HCT116 (cell line): ENCODE measurements around the gene DNASE2. TPM values are rescaled to one million over a fixed set of nuclear protein-coding genes. Genes with fewer than 3 reads are reported as not detected.

Source experiments
- ATAC-seq: fragments of 200-7000 bp; cut with Tn5 transposase; 2 replicates; pipeline ENCODE4 v1.9.1; 2020; ENCODE audit warnings: mild to moderate bottlenecking, moderate library complexity
- BruUV-seq: library from RNA; stranded (reverse); fragments of 400-500 nt; replicated peaks from 2 replicates; lab custom pipeline; 2021; lab: Mats Ljungman, UMichigan
- CTCF ChIA-PET: fragments of 300-600 bp; sonication (Branson Sonifier 250); formaldehyde crosslinking; loops from one replicate; lab custom pipeline; 2021; ENCODE audit warnings: antibody characterized with exemption; lab: Charles Lee
- POLR2A ChIA-PET: fragments of 300-600, 350-600 bp; sonication (Branson Sonifier 250); formaldehyde crosslinking; loops from one replicate; lab custom pipeline; 2021; ENCODE audit warnings: antibody characterized with exemption; lab: Charles Lee
- RAD21 ChIA-PET, 2 experiments: fragments of 300-600 bp; sonication (Branson Sonifier 250); formaldehyde crosslinking; loops; one replicate each; lab custom pipeline; 2023; ENCODE audit warnings: low total read pairs in 2 of 2; ENCODE audit not compliant: uncharacterized antibody in 2 of 2, unreplicated experiment in 2 of 2, low non-redundant PET in 1 of 2; lab: Charles Lee
- DNase-seq: peaks from one replicate; pipeline ENCODE4 v3.0.0-alpha.2; 2010; ENCODE audit warnings: low read depth, low spot score
- H2AFZ ChIP-seq: fragments of 200-600 bp; shearing (Covaris generic), sonication (generic); 2 replicates; pipeline ENCODE4 v1.6.1; 2017; ENCODE audit warnings: low read depth, mixed run types, mixed read lengths, antibody characterized with exemption, low read length; ENCODE audit not compliant: poor library complexity, severe bottlenecking
- H3K27ac ChIP-seq: 2 replicates; pipeline ENCODE4 v1.5.1; 2012; ENCODE audit warnings: low read depth, low read length
- H3K27me3 ChIP-seq: fragments of 200-600 bp; sonication (generic); 2 replicates; pipeline ENCODE4 v1.6.1; 2016; ENCODE audit warnings: mixed run types, low read length, mixed read lengths; ENCODE audit not compliant: insufficient read depth
- H3K36me3 ChIP-seq, 2 experiments: fragments of 200-500 bp in 1 of 2; fragments of 200-600 bp in 1 of 2; sonication (Bioruptor generic) in 1 of 2; sonication (generic) in 1 of 2; 2 replicates each; pipeline versions ENCODE4 v1.5.1 to v1.6.1; 2014 to 2016; ENCODE audit warnings: low read length in 2 of 2, inconsistent platforms in 1 of 2, mixed read lengths in 1 of 2, mixed run types in 1 of 2; ENCODE audit not compliant: insufficient read depth in 2 of 2, control insufficient read depth in 1 of 2
- H3K4me1 ChIP-seq, 2 experiments: fragments of 200-600 bp in 1 of 2; sonication (generic) in 1 of 2; 2 replicates each; pipeline versions ENCODE4 v1.5.1 to v1.6.1; 2012 to 2017; ENCODE audit warnings: low read length in 2 of 2, inconsistent platforms in 1 of 2, mild to moderate bottlenecking in 1 of 2, mixed read lengths in 1 of 2, mixed run types in 1 of 2, moderate library complexity in 1 of 2; ENCODE audit not compliant: insufficient read depth in 2 of 2, control insufficient read depth in 1 of 2
- H3K4me2 ChIP-seq: fragments of 200-600 bp; sonication (generic); 2 replicates; pipeline ENCODE4 v1.6.1; 2017; ENCODE audit warnings: mixed run types, low read length, mixed read lengths
- H3K4me3 ChIP-seq, 2 experiments: fragments of 200-600 bp in 1 of 2; sonication (generic) in 1 of 2; replicated peaks in 1 of 2; 2 replicates each; pipeline ENCODE4 v1.5.1; 2011 to 2016; ENCODE audit warnings: low read length in 2 of 2, control low read depth in 1 of 2, low read depth in 1 of 2, mild to moderate bottlenecking in 1 of 2, mixed read lengths in 1 of 2, mixed run types in 1 of 2
- H3K79me2 ChIP-seq: fragments of 200-600 bp; sonication (generic); 2 replicates; pipeline ENCODE4 v1.6.1; 2017; ENCODE audit warnings: mild to moderate bottlenecking, mixed run types, low read length, moderate library complexity, mixed read lengths; ENCODE audit not compliant: insufficient read depth
- H3K9ac ChIP-seq: fragments of 200-600 bp; sonication (generic); 2 replicates; pipeline ENCODE4 v1.6.1; 2016; ENCODE audit warnings: low read length, mixed read lengths
- H3K9me2 ChIP-seq: fragments of 200-600 bp; sonication (generic), shearing (Covaris generic); 2 replicates; pipeline ENCODE4 v1.6.1; 2017; ENCODE audit warnings: mixed run types, mild to moderate bottlenecking, moderate library complexity; ENCODE audit not compliant: insufficient read depth
- H3K9me3 ChIP-seq, 2 experiments: fragments of 200-500 bp in 1 of 2; fragments of 200-600 bp in 1 of 2; sonication (Bioruptor generic) in 1 of 2; sonication (generic) in 1 of 2; 2 replicates each; pipeline ENCODE4 v1.6.1; 2014 to 2017; ENCODE audit warnings: low read length in 2 of 2, mixed read lengths in 2 of 2, inconsistent platforms in 1 of 2, low read depth in 1 of 2, mild to moderate bottlenecking in 1 of 2, mixed run types in 1 of 2, moderate library complexity in 1 of 2; ENCODE audit not compliant: control insufficient read depth in 1 of 2, insufficient read depth in 1 of 2
- H4K20me1 ChIP-seq: fragments of 200-600 bp; sonication (generic), shearing (Covaris generic); 2 replicates; pipeline ENCODE4 v1.6.1; 2017; ENCODE audit warnings: mixed run types, mild to moderate bottlenecking, moderate library complexity; ENCODE audit not compliant: insufficient read depth
- CBX3 ChIP-seq: IDR thresholded peaks from 2 replicates; pipeline ENCODE4 v1.6.1; 2012; ENCODE audit warnings: low read depth
- ELF1 ChIP-seq: IDR thresholded peaks from 2 replicates; pipeline ENCODE4 v1.6.1; 2012; ENCODE audit warnings: low read depth, borderline replicate concordance
- EZH2 ChIP-seq: fragments of 200-600 bp; sonication (generic); IDR thresholded peaks from 2 replicates; pipeline ENCODE4 v1.6.1; 2017; ENCODE audit warnings: antibody characterized with exemption, mixed run types
- EZH2phosphoT487 ChIP-seq: fragments of 200-600 bp; IDR thresholded peaks from 2 replicates; pipeline ENCODE4 v1.6.1; 2018; ENCODE audit warnings: antibody characterized with exemption, borderline replicate concordance
- FOSL1 ChIP-seq: IDR thresholded peaks from 2 replicates; pipeline ENCODE4 v1.6.1; 2012; ENCODE audit warnings: low read depth
- JUND ChIP-seq: IDR thresholded peaks from 2 replicates; pipeline ENCODE4 v1.6.1; 2012
- MAX ChIP-seq: IDR thresholded peaks from 2 replicates; pipeline ENCODE4 v1.6.1; 2012
- POLR2A ChIP-seq: IDR thresholded peaks from 2 replicates; pipeline ENCODE4 v1.7.0; 2011; ENCODE audit warnings: borderline replicate concordance; ENCODE audit not compliant: insufficient read depth, insufficient read length; ENCODE audit errors: extremely low read depth
- POLR2AphosphoS5 ChIP-seq: IDR thresholded peaks from 2 replicates; pipeline ENCODE4 v1.6.1; 2011; ENCODE audit warnings: mild to moderate bottlenecking, low read depth, low read length, moderate library complexity
- RAD21 ChIP-seq: IDR thresholded peaks from 2 replicates; pipeline ENCODE4 v1.6.1; 2012; ENCODE audit warnings: low read depth, mild to moderate bottlenecking
- REST ChIP-seq: IDR thresholded peaks from 2 replicates; pipeline ENCODE4 v1.6.1; 2012; ENCODE audit warnings: low read depth
- SIN3A ChIP-seq: IDR thresholded peaks from 2 replicates; pipeline ENCODE4 v1.6.1; 2012; ENCODE audit warnings: low read depth
- SRF ChIP-seq: IDR thresholded peaks from 2 replicates; pipeline ENCODE4 v1.6.1; 2012; ENCODE audit warnings: low read depth
- YY1 ChIP-seq: IDR thresholded peaks from 2 replicates; pipeline ENCODE4 v1.6.1; 2011; ENCODE audit warnings: low read length, low read depth, moderate library complexity, mild to moderate bottlenecking; ENCODE audit not compliant: insufficient replicate concordance; ENCODE audit errors: extremely low read depth
- ZFX ChIP-seq: fragments of 450-650 bp; IDR thresholded peaks from 2 replicates; pipeline ENCODE4 v1.6.1; 2017
- ZNF274 ChIP-seq: fragments of 200-500 bp; sonication (Bioruptor generic); IDR thresholded peaks from 2 replicates; pipeline ENCODE4 v1.6.1; 2014; ENCODE audit warnings: mild to moderate bottlenecking, low read depth, low read length, inconsistent platforms
- intact Hi-C: fragments of 100-400 bp; cut with micrococcal nuclease; formaldehyde crosslinking; loops from 2 replicates; pipeline ENCODE4 v1.10.0; 2022
- total RNA-seq: library from RNA; stranded (reverse); gene quantifications from one replicate; pipeline ENCODE4 v1.2.1, GENCODE V29; 2021; ENCODE audit not compliant: unreplicated experiment
- TF ChIP-seq, protein P1 (sequence below): IDR thresholded peaks from 2 replicates; pipeline ENCODE4 v1.6.1; 2011; ENCODE audit warnings: mild to moderate bottlenecking, low read length, moderate library complexity; ENCODE audit not compliant: insufficient replicate concordance; ENCODE audit errors: extremely low read depth

DNASE2 gene
- total RNA-seq, 1 experiment from 2014 or later: 36.6 TPM

DNA sequence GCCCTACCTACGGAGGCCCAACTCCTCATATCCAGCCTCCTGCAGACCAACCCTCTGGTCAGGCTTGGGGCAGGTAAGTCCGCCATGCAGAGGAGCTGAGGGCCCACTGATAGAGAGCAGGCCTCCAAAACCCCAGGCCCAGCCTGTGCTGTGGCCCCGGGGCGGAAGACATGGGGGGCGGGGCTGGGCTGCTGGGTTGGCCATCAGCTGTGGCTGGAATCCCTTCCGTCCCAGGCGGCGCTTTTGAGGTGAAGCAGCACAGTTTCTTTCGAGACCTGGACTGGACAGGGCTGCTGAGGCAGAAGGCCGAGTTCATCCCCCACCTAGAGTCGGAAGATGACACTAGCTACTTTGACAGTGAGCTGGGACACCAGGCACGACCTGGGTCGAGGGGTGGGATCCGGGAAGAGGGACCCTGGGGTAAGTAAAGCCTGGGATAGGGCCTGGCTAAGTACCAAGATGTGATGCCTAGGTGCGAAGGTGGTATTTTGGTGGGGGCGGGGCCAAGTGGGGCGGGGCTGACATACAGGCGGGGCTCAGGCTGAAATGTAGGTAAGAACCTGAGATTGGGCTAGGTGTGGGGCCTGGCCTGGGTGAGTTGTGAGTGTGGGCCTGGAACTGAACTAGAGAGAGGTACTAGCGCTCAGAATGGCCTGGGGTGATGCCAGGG is 15.4 kb downstream of the DNASE2 start:
- POLR2A ChIA-PET: no interaction called here
- intact Hi-C loops: no loop called here
- H3K79me2 ChIP-seq: no peaks in the 10 kb centered on the region

More for the DNA sequence above, 15.4 kb downstream of the DNASE2 start:
- H3K9me3 ChIP-seq: no peaks in the 10 kb centered on the region
- ChIA-PET RAD21 (no interaction called here), CTCF (no interaction called here)
- H3K36me3 ChIP-seq: peaks cover 0 to 7% of the 10 kb centered on the region in 2 experiments; a peak in 1 of 4 replicates
- no peaks in the 10 kb centered on the region for H4K20me1 ChIP-seq
- H3K9me2 ChIP-seq: no peaks in the 10 kb centered on the region
- no peak for TF ChIP-seq SIN3A
- TF ChIP-seq JUND: no peak
- TF ChIP-seq FOSL1: no peak
- TF ChIP-seq, protein P1, sequence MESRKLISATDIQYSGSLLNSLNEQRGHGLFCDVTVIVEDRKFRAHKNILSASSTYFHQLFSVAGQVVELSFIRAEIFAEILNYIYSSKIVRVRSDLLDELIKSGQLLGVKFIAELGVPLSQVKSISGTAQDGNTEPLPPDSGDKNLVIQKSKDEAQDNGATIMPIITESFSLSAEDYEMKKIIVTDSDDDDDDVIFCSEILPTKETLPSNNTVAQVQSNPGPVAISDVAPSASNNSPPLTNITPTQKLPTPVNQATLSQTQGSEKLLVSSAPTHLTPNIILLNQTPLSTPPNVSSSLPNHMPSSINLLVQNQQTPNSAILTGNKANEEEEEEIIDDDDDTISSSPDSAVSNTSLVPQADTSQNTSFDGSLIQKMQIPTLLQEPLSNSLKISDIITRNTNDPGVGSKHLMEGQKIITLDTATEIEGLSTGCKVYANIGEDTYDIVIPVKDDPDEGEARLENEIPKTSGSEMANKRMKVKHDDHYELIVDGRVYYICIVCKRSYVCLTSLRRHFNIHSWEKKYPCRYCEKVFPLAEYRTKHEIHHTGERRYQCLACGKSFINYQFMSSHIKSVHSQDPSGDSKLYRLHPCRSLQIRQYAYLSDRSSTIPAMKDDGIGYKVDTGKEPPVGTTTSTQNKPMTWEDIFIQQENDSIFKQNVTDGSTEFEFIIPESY: no peak
- TF ChIP-seq YY1: no peak
- no peak for TF ChIP-seq POLR2A
- no peak for TF ChIP-seq RAD21
- no peak for TF ChIP-seq EZH2
- no peak for TF ChIP-seq ZNF274
- TF ChIP-seq REST: no peak
- no peak for TF ChIP-seq EZH2phosphoT487
- no peak for TF ChIP-seq SRF
- no peak for TF ChIP-seq POLR2AphosphoS5
- TF ChIP-seq CBX3: no peak
- TF ChIP-seq MAX: no peak
- TF ChIP-seq ZFX: no peak
- no peak for TF ChIP-seq ELF1
- no peak overlapping the region for H2AFZ ChIP-seq
- ATAC-seq: no peak
- H3K27ac ChIP-seq: no peak overlapping the region
- H3K4me1 ChIP-seq: peaks cover 0 to 6% of the 10 kb centered on the region in 2 experiments; a peak in 2 of 4 replicates
- H3K9ac ChIP-seq: no peak overlapping the region
- H3K4me3 ChIP-seq: no peak overlapping the region
- no peak for DNase-seq
- BruUV-seq: no TSS peak
- H3K27me3 ChIP-seq: no peaks in the 10 kb centered on the region
- H3K4me2 ChIP-seq: no peak overlapping the region
